GM13976 (cell line): ENCODE measurements around the gene ANKRD2.
A peak's percentile ranks its signal among the peaks of the same experiment; 100 is the strongest.

ENCODE experiments used
- DNase-seq: peaks from one replicate; pipeline ENCODE4 v3.0.0; 2012; ENCODE audit warnings: low spot score
- in situ Hi-C: fragments of 300-500 bp; cut with MboI; formaldehyde crosslinking; loops from one replicate; pipeline ENCODE4 v1.12.0; 2022; ENCODE audit warnings: low sequenced_read_pairs, mixed read lengths, inconsistent platforms; ENCODE audit not compliant: unreplicated experiment
- TF ChIP-seq, protein P1 (sequence below): IDR thresholded peaks from 2 replicates; pipeline ENCODE4 v1.5.1; 2012; ENCODE audit warnings: borderline replicate concordance, mild to moderate bottlenecking; ENCODE audit not compliant: insufficient read depth; ENCODE audit errors: extremely low read depth, missing control alignments, control extremely low read depth

ANKRD2 gene

DNA sequence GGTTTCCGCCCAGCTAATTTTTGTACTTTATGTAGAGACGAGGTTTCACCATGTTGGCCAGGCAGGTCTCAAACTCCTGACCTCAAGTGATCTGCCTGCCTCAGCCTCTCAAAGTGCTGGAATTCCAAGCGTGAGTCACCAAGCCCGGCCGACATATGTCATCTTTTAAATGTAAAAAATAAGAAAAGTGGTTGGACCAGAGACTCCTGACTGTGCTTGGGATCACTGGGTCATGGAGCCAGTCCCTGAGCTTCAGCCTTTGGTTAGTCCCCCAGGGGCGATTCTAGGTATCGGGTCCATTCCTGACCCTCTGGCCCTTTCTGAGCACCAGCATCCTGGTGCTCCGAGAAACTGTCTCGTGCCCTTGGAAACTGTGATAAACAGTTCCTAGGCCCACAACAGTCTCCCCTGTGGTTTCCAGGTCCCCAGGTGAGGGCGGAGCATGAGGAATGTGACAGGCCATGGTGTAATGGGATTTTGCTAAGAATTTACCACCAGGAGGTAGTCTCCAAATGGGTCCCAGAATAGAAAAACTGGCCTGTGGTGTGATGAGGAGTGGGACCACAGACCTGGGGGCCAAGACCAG is 41.1 kb upstream of the ANKRD2 start:
- DNase-seq, result no peak
- TF ChIP-seq, protein P1, sequence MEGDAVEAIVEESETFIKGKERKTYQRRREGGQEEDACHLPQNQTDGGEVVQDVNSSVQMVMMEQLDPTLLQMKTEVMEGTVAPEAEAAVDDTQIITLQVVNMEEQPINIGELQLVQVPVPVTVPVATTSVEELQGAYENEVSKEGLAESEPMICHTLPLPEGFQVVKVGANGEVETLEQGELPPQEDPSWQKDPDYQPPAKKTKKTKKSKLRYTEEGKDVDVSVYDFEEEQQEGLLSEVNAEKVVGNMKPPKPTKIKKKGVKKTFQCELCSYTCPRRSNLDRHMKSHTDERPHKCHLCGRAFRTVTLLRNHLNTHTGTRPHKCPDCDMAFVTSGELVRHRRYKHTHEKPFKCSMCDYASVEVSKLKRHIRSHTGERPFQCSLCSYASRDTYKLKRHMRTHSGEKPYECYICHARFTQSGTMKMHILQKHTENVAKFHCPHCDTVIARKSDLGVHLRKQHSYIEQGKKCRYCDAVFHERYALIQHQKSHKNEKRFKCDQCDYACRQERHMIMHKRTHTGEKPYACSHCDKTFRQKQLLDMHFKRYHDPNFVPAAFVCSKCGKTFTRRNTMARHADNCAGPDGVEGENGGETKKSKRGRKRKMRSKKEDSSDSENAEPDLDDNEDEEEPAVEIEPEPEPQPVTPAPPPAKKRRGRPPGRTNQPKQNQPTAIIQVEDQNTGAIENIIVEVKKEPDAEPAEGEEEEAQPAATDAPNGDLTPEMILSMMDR, result no peak
- in situ Hi-C loops, result no loop called here

DNA sequence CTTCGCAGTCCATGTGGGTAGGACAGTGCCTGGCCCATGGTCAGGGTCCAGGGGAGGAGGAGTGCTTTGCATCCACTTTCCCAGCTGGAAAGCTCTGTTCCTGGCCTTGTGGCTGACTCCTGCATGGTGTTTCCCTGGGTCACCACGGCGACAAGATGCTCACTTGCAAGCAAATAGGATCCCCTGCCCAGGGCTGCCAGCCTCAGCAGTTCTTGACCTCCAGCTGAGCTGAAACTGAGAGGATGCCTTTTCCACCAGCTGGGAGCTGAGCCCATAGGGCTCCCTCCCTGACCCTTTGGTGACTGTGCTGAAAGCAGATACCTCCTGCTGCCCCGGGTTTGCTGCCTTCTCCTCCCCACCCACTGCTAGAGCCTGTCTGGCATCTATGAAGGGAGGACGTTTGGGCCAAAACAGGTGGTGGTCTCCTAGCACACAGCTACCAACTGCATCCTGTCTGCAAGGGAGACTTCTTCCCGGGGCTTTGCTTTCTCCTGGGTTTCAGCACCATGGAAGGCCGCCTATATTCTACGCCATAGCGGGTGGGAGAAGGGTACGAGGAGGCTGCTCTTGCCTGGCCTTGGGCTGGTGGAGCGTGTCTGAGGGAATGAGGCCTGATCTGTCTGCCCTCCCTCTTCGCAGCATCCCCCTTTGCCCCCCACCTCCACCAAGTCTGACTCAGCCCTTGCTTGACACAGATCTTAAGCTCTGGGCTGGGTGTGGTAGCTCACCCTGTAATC is 39.5 kb upstream of the ANKRD2 start:
- TF ChIP-seq, protein P1, result no peak
- no peak for DNase-seq
- in situ Hi-C loops, result no loop called here

DNA sequence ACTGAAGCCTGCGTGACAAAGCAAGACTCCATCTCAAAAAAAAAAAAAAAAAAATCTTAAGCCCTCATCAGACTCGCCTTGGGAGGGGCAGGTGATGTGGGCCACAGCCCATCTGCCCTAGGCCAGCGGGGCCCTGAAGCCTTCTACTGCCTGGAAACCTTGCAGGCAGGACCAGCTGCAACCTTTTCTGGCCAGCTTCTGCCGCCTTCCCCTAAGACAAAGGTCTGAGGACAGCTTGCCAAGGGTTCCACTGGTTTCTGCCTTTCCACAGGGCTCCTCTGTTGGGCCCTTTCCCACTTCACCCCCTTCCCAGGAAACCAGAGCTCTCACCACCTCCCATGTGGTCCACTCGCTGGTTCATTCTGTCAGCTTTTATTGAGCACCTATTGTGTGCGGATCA is 38.7 kb upstream of the ANKRD2 start:
- in situ Hi-C loops, result no loop called here
- TF ChIP-seq, protein P1, result no peak
- no peak for DNase-seq

- in situ Hi-C loops, result no loop called here
- TF ChIP-seq, protein P1, result peak; percentile 45
These were observed 37.7 kb upstream of the ANKRD2 start for GRCh38 chr10:97534746-97535367.

DNA sequence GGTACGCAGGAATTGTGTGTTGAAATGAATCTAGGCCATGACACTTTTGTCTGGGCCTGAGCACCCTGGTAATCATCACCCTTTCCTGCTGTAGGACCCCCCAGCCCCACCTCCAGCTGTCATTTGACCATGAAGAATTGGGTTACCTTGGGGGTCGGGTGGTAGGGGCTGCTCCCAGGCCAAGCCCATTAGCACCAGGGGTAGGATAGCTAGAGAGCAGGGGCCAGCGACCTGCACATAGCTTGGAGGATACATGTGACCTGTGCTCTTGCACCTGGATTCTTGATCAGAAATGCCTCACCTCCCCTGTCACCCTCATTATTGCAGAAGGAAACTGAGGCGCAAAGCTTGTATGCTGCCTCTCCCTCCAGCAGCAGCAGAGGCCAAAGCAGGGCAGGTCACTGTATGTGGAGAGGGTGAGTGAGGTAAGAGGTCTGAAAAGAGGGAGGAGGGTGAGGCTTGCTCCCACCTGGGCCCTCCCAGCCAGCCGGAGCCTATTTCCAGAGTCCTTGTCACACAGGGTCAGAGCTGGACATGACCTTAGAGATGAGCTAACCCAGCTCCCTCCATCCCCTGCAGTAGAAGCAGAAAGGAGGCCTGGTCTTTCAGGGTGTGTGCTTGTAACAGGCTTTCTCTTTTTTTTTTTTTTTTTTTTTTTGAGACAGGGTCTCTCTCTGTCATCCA is 35.3 kb upstream of the ANKRD2 start:
- DNase-seq, result no peak
- in situ Hi-C loops, result no loop called here
- TF ChIP-seq, protein P1, result no peak

More at GRCh38 chr10:97534746-97535367, 37.7 kb upstream of the ANKRD2 start:
- DNase-seq, result peak; percentile 80

GRCh38 chr10:97538411-97538810 is 34.2 kb upstream of the ANKRD2 start:
- in situ Hi-C loops, result no loop called here
- DNase-seq, result no peak
- TF ChIP-seq, protein P1, result no peak
